ENCODE results near the gene SPTLC3. TPM values are rescaled to one million over a fixed set of nuclear protein-coding genes. Genes with fewer than 3 reads are reported as not detected.

Gene SPTLC3
- total RNA-seq, 1 donor from 2014 or later = 7.9 TPM

GRCh38 chr20:13094976-13095375 lies 86.2 kb downstream of the SPTLC3 start:
- DNase-seq (ENCODE audit: low spot score) = peak; percentile 89

GRCh38 chr20:13098720-13099355 lies 90.1 kb downstream of the SPTLC3 start:
- DNase-seq (ENCODE audit: low spot score) = no peak

GRCh38 chr20:13099676-13100075 lies 90.9 kb downstream of the SPTLC3 start:
- peak; percentile 73 for DNase-seq (ENCODE audit: low spot score)

- no peak for DNase-seq (ENCODE audit: low spot score)
These were observed 92.5 kb downstream of the SPTLC3 start for GRCh38 chr20:13101276-13101675.

- peak; percentile 50 for DNase-seq (ENCODE audit: low spot score)
These were observed 92.9 kb downstream of the SPTLC3 start for GRCh38 chr20:13101706-13102105.

- no peak for DNase-seq (ENCODE audit: low spot score)
These were observed 93.5 kb downstream of the SPTLC3 start for GRCh38 chr20:13102237-13102636.

GRCh38 chr20:13102694-13103093 lies 93.9 kb downstream of the SPTLC3 start:
- no peak for DNase-seq (ENCODE audit: low spot score)

GRCh38 chr20:13105039-13105438 lies 96.3 kb downstream of the SPTLC3 start:
- peak; percentile 58 for DNase-seq (ENCODE audit: low spot score)

- DNase-seq (ENCODE audit: low spot score) = peak; percentile 49
These were observed 97.2 kb downstream of the SPTLC3 start for GRCh38 chr20:13105864-13106457.

- peak; percentile 54 for DNase-seq (ENCODE audit: low spot score)
These were observed 100.9 kb downstream of the SPTLC3 start for GRCh38 chr20:13109658-13110057.

- DNase-seq (ENCODE audit: low spot score) = no peak
These were observed 102.0 kb downstream of the SPTLC3 start for GRCh38 chr20:13110796-13111195.

- no peak for DNase-seq (ENCODE audit: low spot score)
These were observed 102.6 kb downstream of the SPTLC3 start for GRCh38 chr20:13111249-13111911.

GRCh38 chr20:13113731-13114130 lies 105.0 kb downstream of the SPTLC3 start:
- DNase-seq (ENCODE audit: low spot score) = no peak

- DNase-seq (ENCODE audit: low spot score) = no peak
These were observed 108.4 kb downstream of the SPTLC3 start for GRCh38 chr20:13117200-13117599.

GRCh38 chr20:13118676-13119075 lies 109.9 kb downstream of the SPTLC3 start:
- peak; percentile 49 for DNase-seq (ENCODE audit: low spot score)

- peak; percentile 88 for DNase-seq (ENCODE audit: low spot score)
These were observed 110.8 kb downstream of the SPTLC3 start for GRCh38 chr20:13119583-13119982.

GRCh38 chr20:13120471-13120870 lies 111.7 kb downstream of the SPTLC3 start:
- DNase-seq (ENCODE audit: low spot score) = no peak

- no peak for DNase-seq (ENCODE audit: low spot score)
These were observed 113.2 kb downstream of the SPTLC3 start for GRCh38 chr20:13121840-13122515.

GRCh38 chr20:13125486-13125885 lies 116.7 kb downstream of the SPTLC3 start:
- no peak for DNase-seq (ENCODE audit: low spot score)

- no peak for DNase-seq (ENCODE audit: low spot score)
These were observed 119.4 kb downstream of the SPTLC3 start for GRCh38 chr20:13128173-13128572.

- DNase-seq (ENCODE audit: low spot score) = no peak
These were observed 121.4 kb downstream of the SPTLC3 start for GRCh38 chr20:13130061-13130706.

GRCh38 chr20:13130707-13131103 lies 121.9 kb downstream of the SPTLC3 start:
- no peak for DNase-seq (ENCODE audit: low spot score)
